Activated T-helper 2 cell treated with anti-CD3 and anti-CD28 coated beads, Interferon-gamma antibody, Interleukin-2, Interleukin-4, amounts not matched to agents 10 μg/mL and 5 μg/mL and 100 μg/mL, durations not matched to agents 14 hours and 24 hours and 36 hours (primary cell): ENCODE results near the gene FAM20A. TPM values are rescaled to one million over a fixed set of nuclear protein-coding genes. Genes with fewer than 3 reads are reported as not detected.

Experiments used
- DNase-seq: peaks from one replicate; pipeline ENCODE4 v3.0.0; 2021; ENCODE audit warnings: low spot score
- H3K27ac Mint-ChIP-seq: one replicate; pipeline ENCODE4 v1.8.0; 2021; ENCODE audit warnings: mixed read lengths
- H3K27me3 Mint-ChIP-seq: one replicate; pipeline ENCODE4 v1.8.0; 2021; ENCODE audit warnings: low read depth, mixed read lengths
- H3K36me3 Mint-ChIP-seq: one replicate; pipeline ENCODE4 v1.8.0; 2021; ENCODE audit warnings: low read depth, mixed read lengths
- H3K4me1 Mint-ChIP-seq: one replicate; pipeline ENCODE4 v1.8.0; 2021; ENCODE audit warnings: low read depth, mixed read lengths
- H3K4me3 Mint-ChIP-seq: one replicate; pipeline ENCODE4 v1.8.0; 2021; ENCODE audit warnings: low read depth, mild to moderate bottlenecking, moderate library complexity, mixed read lengths
- H3K9me3 Mint-ChIP-seq: one replicate; pipeline ENCODE4 v1.8.0; 2021; ENCODE audit warnings: mixed read lengths
- intact Hi-C: fragments of 100-400 bp; cut with micrococcal nuclease; formaldehyde crosslinking; loops from one replicate; pipeline ENCODE4 v1.15.1; 2023
- total RNA-seq: library from RNA; stranded (reverse); gene quantifications from 2 replicates; pipeline ENCODE4 v1.2.3, GENCODE V29; 2022

FAM20A gene
- total RNA-seq, 1 donor from 2014 or later, result not detected

GRCh38 chr17:68565661-68566441 is 35.3 kb downstream of the FAM20A start:
- no peak for DNase-seq
- Mint-ChIP-seq H3K4me3 (no peak overlapping the region), H3K36me3 (no peaks in the 10 kb centered on the region), H3K4me1 (no peaks in the 10 kb centered on the region), H3K27ac (no peak overlapping the region), H3K9me3 (no peaks in the 10 kb centered on the region), H3K27me3 (peaks cover 10% of the 10 kb centered on the region)
- intact Hi-C loops, result no loop called here

GRCh38 chr17:68564415-68565111 is 36.6 kb downstream of the FAM20A start:
- Mint-ChIP-seq H3K4me1 (no peaks in the 10 kb centered on the region), H3K36me3 (no peaks in the 10 kb centered on the region), H3K27ac (no peak overlapping the region), H3K4me3 (no peak overlapping the region), H3K27me3 (peaks cover 10% of the 10 kb centered on the region), H3K9me3 (no peaks in the 10 kb centered on the region)
- no peak for DNase-seq
- intact Hi-C loops, result no loop called here

- no peaks in the 10 kb centered on the region for H3K4me1 Mint-ChIP-seq
- H3K36me3 Mint-ChIP-seq, result no peaks in the 10 kb centered on the region
- DNase-seq, result no peak
- no peak overlapping the region for H3K4me3 Mint-ChIP-seq
- H3K27ac Mint-ChIP-seq, result no peak overlapping the region
- H3K27me3 Mint-ChIP-seq, result peaks cover 10% of the 10 kb centered on the region
- intact Hi-C loops, result no loop called here
- no peaks in the 10 kb centered on the region for H3K9me3 Mint-ChIP-seq
These were observed 38.4 kb downstream of the FAM20A start for GRCh38 chr17:68562736-68563135.

- no peak overlapping the region for H3K4me3 Mint-ChIP-seq
- DNase-seq, result no peak
- peaks cover 8% of the 10 kb centered on the region for H3K27me3 Mint-ChIP-seq
- no peaks in the 10 kb centered on the region for H3K9me3 Mint-ChIP-seq
- H3K27ac Mint-ChIP-seq, result no peak overlapping the region
- no peaks in the 10 kb centered on the region for H3K36me3 Mint-ChIP-seq
- intact Hi-C loops, result no loop called here
- H3K4me1 Mint-ChIP-seq, result no peaks in the 10 kb centered on the region
These were observed 40.0 kb downstream of the FAM20A start for GRCh38 chr17:68560966-68561720.

GRCh38 chr17:68559316-68559715 is 41.9 kb downstream of the FAM20A start:
- intact Hi-C loops, result no loop called here
- Mint-ChIP-seq H3K27me3 (no peaks in the 10 kb centered on the region), H3K36me3 (no peaks in the 10 kb centered on the region), H3K27ac (no peak overlapping the region), H3K4me1 (no peaks in the 10 kb centered on the region), H3K9me3 (no peaks in the 10 kb centered on the region), H3K4me3 (no peak overlapping the region)
- DNase-seq, result no peak

- DNase-seq, result no peak
- Mint-ChIP-seq H3K4me1 (no peaks in the 10 kb centered on the region), H3K27ac (no peak overlapping the region), H3K27me3 (no peaks in the 10 kb centered on the region), H3K4me3 (no peak overlapping the region), H3K9me3 (no peaks in the 10 kb centered on the region), H3K36me3 (no peaks in the 10 kb centered on the region)
- intact Hi-C loops, result no loop called here
These were observed 44.6 kb downstream of the FAM20A start for GRCh38 chr17:68556551-68556950.

- H3K27ac Mint-ChIP-seq, result no peak overlapping the region
- H3K9me3 Mint-ChIP-seq, result no peaks in the 10 kb centered on the region
- H3K36me3 Mint-ChIP-seq, result peaks cover 3% of the 10 kb centered on the region
- intact Hi-C loops, result no loop called here
- H3K27me3 Mint-ChIP-seq, result no peaks in the 10 kb centered on the region
- H3K4me1 Mint-ChIP-seq, result no peaks in the 10 kb centered on the region
- no peak for DNase-seq
- H3K4me3 Mint-ChIP-seq, result no peak overlapping the region
These were observed 56.9 kb downstream of the FAM20A start for GRCh38 chr17:68544111-68544915.

GRCh38 chr17:68542698-68543463 is 58.3 kb downstream of the FAM20A start:
- no peaks in the 10 kb centered on the region for H3K9me3 Mint-ChIP-seq
- H3K27me3 Mint-ChIP-seq, result no peaks in the 10 kb centered on the region
- H3K4me3 Mint-ChIP-seq, result no peak overlapping the region
- DNase-seq, result no peak
- H3K4me1 Mint-ChIP-seq, result no peaks in the 10 kb centered on the region
- peaks cover 10% of the 10 kb centered on the region for H3K36me3 Mint-ChIP-seq
- H3K27ac Mint-ChIP-seq, result no peak overlapping the region
- intact Hi-C loops, result no loop called here

GRCh38 chr17:68541816-68542215 is 59.4 kb downstream of the FAM20A start:
- Mint-ChIP-seq H3K27ac (no peak overlapping the region), H3K9me3 (no peaks in the 10 kb centered on the region), H3K27me3 (no peaks in the 10 kb centered on the region), H3K4me3 (no peak overlapping the region), H3K4me1 (no peaks in the 10 kb centered on the region), H3K36me3 (peaks cover 12% of the 10 kb centered on the region)
- no peak for DNase-seq
- intact Hi-C loops, result no loop called here

GRCh38 chr17:68540981-68541380 is 60.2 kb downstream of the FAM20A start:
- no peaks in the 10 kb centered on the region for H3K4me1 Mint-ChIP-seq

GRCh38 chr17:68539548-68540467 is 61.4 kb downstream of the FAM20A start:
- intact Hi-C loops, result loop anchor here (10.0 kb wide), 2 partner anchors 75 to 225 kb away; no protein-coding TSS in a partner anchor
- Mint-ChIP-seq H3K4me1 (no peaks in the 10 kb centered on the region), H3K9me3 (no peaks in the 10 kb centered on the region), H3K27ac (peak overlapping the region; percentile 12), H3K27me3 (no peaks in the 10 kb centered on the region), H3K4me3 (no peak overlapping the region), H3K36me3 (peaks cover 27% of the 10 kb centered on the region)
- no peak for DNase-seq

More at GRCh38 chr17:68540981-68541380, 60.2 kb downstream of the FAM20A start:
- Mint-ChIP-seq H3K27ac (no peak overlapping the region), H3K27me3 (no peaks in the 10 kb centered on the region), H3K4me3 (no peak overlapping the region), H3K36me3 (peaks cover 18% of the 10 kb centered on the region), H3K9me3 (no peaks in the 10 kb centered on the region)
- no peak for DNase-seq
- intact Hi-C loops, result no loop called here
